ENCODE data around the gene PGGHG.

Gene PGGHG

DNA sequence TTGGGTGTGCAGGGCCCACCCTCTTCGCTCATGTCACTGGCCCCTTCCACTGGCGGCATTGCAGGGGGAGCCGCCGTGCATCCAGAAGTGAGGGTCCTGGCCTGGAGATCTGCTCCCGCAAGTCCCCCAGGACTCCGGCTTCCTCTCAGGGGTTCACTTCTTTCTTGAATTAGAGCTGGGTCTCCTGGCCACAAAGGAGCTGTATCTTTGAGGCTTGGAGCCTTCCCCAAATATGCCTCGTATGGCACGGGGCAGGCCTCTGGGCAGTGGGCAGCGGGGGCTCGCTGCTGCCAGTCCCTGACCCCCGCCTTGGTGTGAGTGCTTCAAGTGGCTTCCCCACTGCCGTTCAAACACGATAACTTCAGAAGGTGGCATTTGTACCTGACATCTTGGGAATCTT, 39.1 kb downstream of the PGGHG start:
- TF ChIP-seq, protein P1, sequence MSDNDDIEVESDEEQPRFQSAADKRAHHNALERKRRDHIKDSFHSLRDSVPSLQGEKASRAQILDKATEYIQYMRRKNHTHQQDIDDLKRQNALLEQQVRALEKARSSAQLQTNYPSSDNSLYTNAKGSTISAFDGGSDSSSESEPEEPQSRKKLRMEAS (IDR thresholded peaks at IDR 0.05) = no peak
- TF ChIP-seq FOXM1 (IDR thresholded peaks at IDR 0.05; ENCODE audit: borderline replicate concordance, low read depth) (no peak), RAD21 (IDR thresholded peaks at IDR 0.05; ENCODE audit: low read depth) (no peak), CREB1 (IDR thresholded peaks at IDR 0.05; ENCODE audit: low read depth) (no peak), TEAD4 (IDR thresholded peaks at IDR 0.05) (no peak), ZBTB7A (IDR thresholded peaks at IDR 0.05; ENCODE audit: low read depth) (no peak), CEBPB (IDR thresholded peaks at IDR 0.05) (no peak)

DNA sequence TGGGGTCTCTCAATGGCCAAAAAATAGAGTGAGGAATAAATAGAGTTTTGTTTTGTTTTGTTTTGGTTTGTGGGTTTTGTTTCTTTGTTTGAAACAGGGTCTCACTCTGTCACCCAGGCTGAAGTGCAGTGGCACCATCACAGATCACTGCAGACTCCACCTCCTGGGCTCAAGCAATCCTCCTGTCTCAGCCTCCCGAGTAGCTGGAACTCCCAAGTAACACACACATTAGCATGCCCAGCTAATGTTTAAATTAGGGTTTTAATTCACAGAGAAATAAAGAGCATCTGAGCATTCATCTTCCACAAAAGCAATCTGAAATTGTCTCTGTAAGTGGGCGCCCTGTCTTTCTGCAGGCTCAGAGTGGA, 40.9 kb downstream of the PGGHG start:
- TF ChIP-seq, protein P2, sequence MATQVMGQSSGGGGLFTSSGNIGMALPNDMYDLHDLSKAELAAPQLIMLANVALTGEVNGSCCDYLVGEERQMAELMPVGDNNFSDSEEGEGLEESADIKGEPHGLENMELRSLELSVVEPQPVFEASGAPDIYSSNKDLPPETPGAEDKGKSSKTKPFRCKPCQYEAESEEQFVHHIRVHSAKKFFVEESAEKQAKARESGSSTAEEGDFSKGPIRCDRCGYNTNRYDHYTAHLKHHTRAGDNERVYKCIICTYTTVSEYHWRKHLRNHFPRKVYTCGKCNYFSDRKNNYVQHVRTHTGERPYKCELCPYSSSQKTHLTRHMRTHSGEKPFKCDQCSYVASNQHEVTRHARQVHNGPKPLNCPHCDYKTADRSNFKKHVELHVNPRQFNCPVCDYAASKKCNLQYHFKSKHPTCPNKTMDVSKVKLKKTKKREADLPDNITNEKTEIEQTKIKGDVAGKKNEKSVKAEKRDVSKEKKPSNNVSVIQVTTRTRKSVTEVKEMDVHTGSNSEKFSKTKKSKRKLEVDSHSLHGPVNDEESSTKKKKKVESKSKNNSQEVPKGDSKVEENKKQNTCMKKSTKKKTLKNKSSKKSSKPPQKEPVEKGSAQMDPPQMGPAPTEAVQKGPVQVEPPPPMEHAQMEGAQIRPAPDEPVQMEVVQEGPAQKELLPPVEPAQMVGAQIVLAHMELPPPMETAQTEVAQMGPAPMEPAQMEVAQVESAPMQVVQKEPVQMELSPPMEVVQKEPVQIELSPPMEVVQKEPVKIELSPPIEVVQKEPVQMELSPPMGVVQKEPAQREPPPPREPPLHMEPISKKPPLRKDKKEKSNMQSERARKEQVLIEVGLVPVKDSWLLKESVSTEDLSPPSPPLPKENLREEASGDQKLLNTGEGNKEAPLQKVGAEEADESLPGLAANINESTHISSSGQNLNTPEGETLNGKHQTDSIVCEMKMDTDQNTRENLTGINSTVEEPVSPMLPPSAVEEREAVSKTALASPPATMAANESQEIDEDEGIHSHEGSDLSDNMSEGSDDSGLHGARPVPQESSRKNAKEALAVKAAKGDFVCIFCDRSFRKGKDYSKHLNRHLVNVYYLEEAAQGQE (IDR thresholded peaks at IDR 0.05; ENCODE audit: low read depth) = no peak
- TF ChIP-seq EP300 (IDR thresholded peaks at IDR 0.05; ENCODE audit: borderline replicate concordance) = no peak
- TF ChIP-seq TAF1 (IDR thresholded peaks at IDR 0.05; ENCODE audit: low read depth) = no peak
- TF ChIP-seq TEAD4 (IDR thresholded peaks at IDR 0.05) = no peak
- no peak for TF ChIP-seq NFIC (IDR thresholded peaks at IDR 0.05)
- TF ChIP-seq CREB1 (IDR thresholded peaks at IDR 0.05; ENCODE audit: low read depth) = no peak
- TF ChIP-seq, protein P1 (IDR thresholded peaks at IDR 0.05) = no peak
- no peak for TF ChIP-seq EGR1 (IDR thresholded peaks at IDR 0.05)
- TF ChIP-seq YY1 (IDR thresholded peaks at IDR 0.05; ENCODE audit: low read depth) = no peak
- TF ChIP-seq, protein P3, sequence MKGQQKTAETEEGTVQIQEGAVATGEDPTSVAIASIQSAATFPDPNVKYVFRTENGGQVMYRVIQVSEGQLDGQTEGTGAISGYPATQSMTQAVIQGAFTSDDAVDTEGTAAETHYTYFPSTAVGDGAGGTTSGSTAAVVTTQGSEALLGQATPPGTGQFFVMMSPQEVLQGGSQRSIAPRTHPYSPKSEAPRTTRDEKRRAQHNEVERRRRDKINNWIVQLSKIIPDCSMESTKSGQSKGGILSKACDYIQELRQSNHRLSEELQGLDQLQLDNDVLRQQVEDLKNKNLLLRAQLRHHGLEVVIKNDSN (IDR thresholded peaks at IDR 0.05) = no peak
- TF ChIP-seq RAD21 (IDR thresholded peaks at IDR 0.05; ENCODE audit: low read depth) = no peak
- TF ChIP-seq CEBPB (IDR thresholded peaks at IDR 0.05) = no peak
- no peak for TF ChIP-seq FOXM1 (IDR thresholded peaks at IDR 0.05; ENCODE audit: borderline replicate concordance, low read depth)
- TF ChIP-seq ZBTB7A (IDR thresholded peaks at IDR 0.05; ENCODE audit: low read depth) = no peak
- TF ChIP-seq TCF12 (IDR thresholded peaks at IDR 0.05; ENCODE audit: low read depth) = no peak

DNA sequence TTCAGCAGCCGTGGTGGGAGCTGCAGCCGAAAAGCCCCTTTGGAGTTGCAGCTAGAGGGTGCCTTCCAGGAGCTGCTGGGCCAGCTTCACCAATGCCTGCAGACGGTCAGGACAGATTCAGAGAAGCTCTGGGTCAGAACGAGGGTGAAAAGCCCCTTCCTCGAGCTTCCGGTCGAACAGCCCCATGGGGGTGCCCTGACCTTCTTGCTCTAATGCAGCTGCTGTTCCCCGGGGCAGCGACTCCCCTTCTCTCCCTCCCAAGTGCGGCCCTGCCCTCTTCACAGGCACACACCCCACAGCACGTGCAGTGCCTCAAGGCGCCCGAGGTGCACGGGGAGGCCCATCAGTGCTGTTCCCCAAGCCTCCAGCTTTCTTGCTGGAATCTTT, 41.4 kb downstream of the PGGHG start:
- TF ChIP-seq EGR1 (IDR thresholded peaks at IDR 0.05) (no peak), YY1 (IDR thresholded peaks at IDR 0.05; ENCODE audit: low read depth) (no peak), EP300 (IDR thresholded peaks at IDR 0.05; ENCODE audit: borderline replicate concordance) (no peak), TAF1 (IDR thresholded peaks at IDR 0.05; ENCODE audit: low read depth) (no peak)
- TF ChIP-seq, protein P3 (IDR thresholded peaks at IDR 0.05) = no peak

DNA sequence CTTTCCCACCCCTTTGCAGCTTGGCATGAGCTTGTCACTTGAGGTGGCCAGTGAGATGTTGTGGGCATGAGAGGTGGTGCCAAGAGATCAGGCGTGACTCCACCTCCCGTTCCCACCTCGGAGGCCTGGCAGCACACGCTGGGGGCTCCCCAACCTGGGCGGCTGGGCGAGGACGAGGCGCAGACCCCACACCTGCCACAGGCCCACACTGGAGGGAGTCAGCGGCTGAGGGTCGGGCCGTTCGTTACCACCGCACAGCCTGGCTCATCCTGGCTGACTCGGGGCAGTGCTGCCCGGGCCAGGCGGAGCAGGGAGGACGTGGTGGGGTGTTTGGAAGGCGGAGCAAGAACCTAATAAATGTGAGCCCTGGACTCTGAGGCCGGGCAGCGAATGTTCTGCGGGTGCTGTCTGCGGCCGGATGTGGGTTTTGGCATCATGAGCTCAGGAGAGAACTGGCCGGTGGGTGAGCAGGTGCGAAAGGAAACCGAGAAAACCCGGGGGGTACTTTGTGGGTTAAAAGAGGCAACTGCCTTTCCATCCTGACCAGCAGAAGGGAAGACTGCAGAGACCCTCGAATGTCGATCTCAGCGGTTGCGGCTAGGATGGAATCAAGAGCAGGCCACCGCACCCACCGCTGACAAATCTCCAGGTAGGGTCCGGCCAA, 41.9 kb downstream of the PGGHG start:
- TF ChIP-seq, protein P2 (IDR thresholded peaks at IDR 0.05; ENCODE audit: low read depth) = no peak
- no peak for TF ChIP-seq ZBTB7A (IDR thresholded peaks at IDR 0.05; ENCODE audit: low read depth)
- TF ChIP-seq, protein P1 (IDR thresholded peaks at IDR 0.05) = no peak
- TF ChIP-seq FOXM1 (IDR thresholded peaks at IDR 0.05; ENCODE audit: borderline replicate concordance, low read depth) = no peak
- TF ChIP-seq EP300 (IDR thresholded peaks at IDR 0.05; ENCODE audit: borderline replicate concordance) = no peak
- TF ChIP-seq, protein P3 (IDR thresholded peaks at IDR 0.05) = no peak
- TF ChIP-seq RAD21 (IDR thresholded peaks at IDR 0.05; ENCODE audit: low read depth) = no peak
- no peak for TF ChIP-seq TCF12 (IDR thresholded peaks at IDR 0.05; ENCODE audit: low read depth)
- no peak for TF ChIP-seq TEAD4 (IDR thresholded peaks at IDR 0.05)
- no peak for TF ChIP-seq TAF1 (IDR thresholded peaks at IDR 0.05; ENCODE audit: low read depth)
- no peak for TF ChIP-seq EGR1 (IDR thresholded peaks at IDR 0.05)
- no peak for TF ChIP-seq NFIC (IDR thresholded peaks at IDR 0.05)
- no peak for TF ChIP-seq CREB1 (IDR thresholded peaks at IDR 0.05; ENCODE audit: low read depth)
- TF ChIP-seq CEBPB (IDR thresholded peaks at IDR 0.05) = no peak
- TF ChIP-seq YY1 (IDR thresholded peaks at IDR 0.05; ENCODE audit: low read depth) = no peak

DNA sequence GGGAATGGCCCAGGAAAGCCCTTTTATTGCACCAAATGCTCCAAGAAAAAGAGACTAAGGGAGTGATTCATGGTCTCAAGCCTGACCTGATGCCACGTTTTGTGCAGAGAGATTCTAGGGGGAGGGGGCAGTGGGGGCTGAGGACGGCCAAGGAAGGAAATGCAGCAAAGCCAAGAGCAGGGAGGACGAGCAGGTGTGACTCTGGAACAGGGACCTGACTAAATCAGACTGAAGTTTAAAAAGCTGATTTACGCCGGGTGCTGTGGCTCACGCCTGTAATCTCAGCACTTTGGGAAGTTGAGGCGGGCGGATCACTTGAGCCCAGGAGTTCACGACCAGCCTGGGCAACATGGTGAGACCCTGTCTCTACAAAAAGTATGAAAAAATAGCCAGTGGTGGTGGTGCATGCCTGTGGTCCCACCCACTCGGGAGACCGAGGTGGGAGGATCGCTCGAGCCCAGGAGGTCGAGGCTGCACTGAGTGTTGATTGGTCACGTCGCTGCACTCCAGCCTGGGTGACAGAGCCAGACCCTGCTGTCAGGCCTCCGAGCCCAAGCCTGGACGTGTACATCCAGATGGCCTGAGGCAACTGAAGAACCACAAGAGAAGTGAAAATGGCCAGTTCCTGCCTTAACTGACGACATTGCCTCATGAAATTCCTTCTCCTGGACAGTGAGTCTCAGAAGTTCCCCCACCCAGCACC, 42.6 kb downstream of the PGGHG start:
- TF ChIP-seq, protein P1 (IDR thresholded peaks at IDR 0.05) = no peak
- TF ChIP-seq ZBTB7A (IDR thresholded peaks at IDR 0.05; ENCODE audit: low read depth) (no peak), NFIC (IDR thresholded peaks at IDR 0.05) (no peak), FOXM1 (IDR thresholded peaks at IDR 0.05; ENCODE audit: borderline replicate concordance, low read depth) (no peak), TCF12 (IDR thresholded peaks at IDR 0.05; ENCODE audit: low read depth) (no peak), CREB1 (IDR thresholded peaks at IDR 0.05; ENCODE audit: low read depth) (no peak), TEAD4 (IDR thresholded peaks at IDR 0.05) (no peak), RAD21 (IDR thresholded peaks at IDR 0.05; ENCODE audit: low read depth) (no peak)
- TF ChIP-seq, protein P3 (IDR thresholded peaks at IDR 0.05) = no peak
- TF ChIP-seq, protein P2 (IDR thresholded peaks at IDR 0.05; ENCODE audit: low read depth) = no peak
